Body of pancreas (tissue), 4 donors: ENCODE data around the gene CFAP20. TPM values are rescaled to one million over a fixed set of nuclear protein-coding genes. Genes with fewer than 3 reads are reported as not detected.
"Not testable (repeated sequence)": the region's sequence is repeated elsewhere in the genome, so short reads cannot be mapped to it uniquely, and the experiment has no call there.

Experiments used
- ATAC-seq: fragments of 150-250 bp; one replicate; pipeline ENCODE4 v1.9.1; 2016
- DNase-seq, 4 donors: peaks; one replicate each; pipeline ENCODE4 v3.0.0-alpha.2; 2019
- H3K27ac ChIP-seq, 4 donors: fragments of 200-600 bp; sonication (generic); 1 replicate in 3 of 4; 2 replicates in 1 of 4; pipeline versions ENCODE4 v1.5.1 to v1.6.1; 2016 to 2019; ENCODE audit warnings: mild to moderate bottlenecking in 1 of 4, mixed read lengths in 1 of 4, moderate library complexity in 1 of 4
- H3K27me3 ChIP-seq, 2 donors: fragments of 200-600 bp; sonication (generic); one replicate each; pipeline ENCODE4 v1.6.0; 2016; ENCODE audit warnings: mild to moderate bottlenecking in 1 of 2
- H3K36me3 ChIP-seq, 2 donors: fragments of 200-600 bp; sonication (generic); replicated peaks in 1 of 2; 2 replicates each; pipeline ENCODE4 v1.5.1; 2016; ENCODE audit warnings: low read depth in 2 of 2; ENCODE audit not compliant: insufficient read depth in 1 of 2
- H3K4me1 ChIP-seq: fragments of 200-600 bp; sonication (generic); one replicate; pipeline ENCODE4 v1.6.0; 2016
- H3K4me3 ChIP-seq, 2 donors: fragments of 200-600 bp; sonication (generic); 1 replicate in 1 of 2; 2 replicates in 1 of 2; pipeline ENCODE4 v1.5.1; 2016 to 2019
- H3K9me3 ChIP-seq, 3 donors: fragments of 200-600 bp; sonication (generic); 1 replicate in 2 of 3; 2 replicates in 1 of 3; pipeline ENCODE4 v1.5.1; 2016
- CTCF ChIP-seq, 7 experiments: fragments of 450-650 bp in 4 of 7; fragments of 200-600 bp in 3 of 7; sonication (generic) in 3 of 7; IDR thresholded peaks; one replicate each; pipeline ENCODE4 v1.5.1; 2016 to 2019; ENCODE audit warnings: antibody characterized with exemption in 7 of 7
- POLR2A ChIP-seq, 3 donors: fragments of 450-650 bp; IDR thresholded peaks; one replicate each; pipeline ENCODE4 v1.6.1; 2016; ENCODE audit warnings: antibody characterized with exemption in 3 of 3, mild to moderate bottlenecking in 2 of 3
- WGBS, 2 donors: methylation state at CpG; one replicate each; pipeline ENCODE4 v1.1.5; 2017; 5-methylcytosine and 5-hydroxymethylcytosine counted together
- intact Hi-C: fragments of 100-400 bp; cut with DNase I; formaldehyde crosslinking; loops from one replicate; pipeline ENCODE4 v1.15.1; 2023
- small RNA-seq: library from RNA; depleted of rRNA; stranded (forward); fragments of <200 nt; gene quantifications from one replicate; pipeline ENCODE3, GENCODE V24; 2016
- total RNA-seq, 2 donors: library from RNA; depleted of rRNA; stranded (reverse); fragments of >200 nt; gene quantifications; one replicate each; pipeline ENCODE4 v1.1.0, GENCODE V29; 2016

Gene CFAP20
- total RNA-seq, 2 donors from 2014 or later = 11.9 to 33.2 TPM

GRCh38 chr16:58076514-58076913 lies 52.7 kb downstream of the CFAP20 start:
- DNase-seq (no peak), ATAC-seq (no peak)
- no peak for TF ChIP-seq CTCF (IDR thresholded peaks at IDR 0.05)
- no peaks in the 10 kb centered on the region for H3K4me1 ChIP-seq
- no peaks in the 10 kb centered on the region for H3K27me3 ChIP-seq
- H3K27ac ChIP-seq = no peak overlapping the region
- H3K4me3 ChIP-seq = no peak overlapping the region
- intact Hi-C loops = no loop called here
- H3K36me3 ChIP-seq = no peaks in the 10 kb centered on the region
- 81 to 100% methylated on average over 1 of the region's 1 CpG for WGBS, 2 donors
- H3K9me3 ChIP-seq = no peaks in the 10 kb centered on the region

- no peaks in the 10 kb centered on the region for H3K27me3 ChIP-seq
- H3K9me3 ChIP-seq = no peaks in the 10 kb centered on the region
- no peaks in the 10 kb centered on the region for H3K36me3 ChIP-seq
- no peak overlapping the region for H3K27ac ChIP-seq
- DNase-seq (no peak), ATAC-seq (no peak)
- WGBS, 2 donors = 67 to 72% methylated on average over 4 of the region's 4 CpGs
- H3K4me3 ChIP-seq = no peak overlapping the region
- TF ChIP-seq POLR2A (IDR thresholded peaks at IDR 0.05) (no peak), CTCF (IDR thresholded peaks at IDR 0.05) (no peak)
- intact Hi-C loops = no loop called here
- no peaks in the 10 kb centered on the region for H3K4me1 ChIP-seq
Observed at GRCh38 chr16:58074657-58075056, 54.5 kb downstream of the CFAP20 start.

GRCh38 chr16:58073086-58073485 lies 56.1 kb downstream of the CFAP20 start:
- DNase-seq, H3K4me3 ChIP-seq, intact Hi-C loops, H3K4me1 ChIP-seq, ATAC-seq, H3K27ac ChIP-seq, H3K9me3 ChIP-seq, H3K27me3 ChIP-seq, H3K36me3 ChIP-seq: not testable (repeated sequence)
- 79 to 94% methylated on average over 2 of the region's 2 CpGs for WGBS, 2 donors

GRCh38 chr16:58072134-58072533 lies 57.0 kb downstream of the CFAP20 start:
- DNase-seq, H3K36me3 ChIP-seq, H3K4me3 ChIP-seq, H3K4me1 ChIP-seq, H3K9me3 ChIP-seq, H3K27ac ChIP-seq, ATAC-seq, intact Hi-C loops, H3K27me3 ChIP-seq: not testable (repeated sequence)
- WGBS, 2 donors = 86 to 91% methylated on average over 5 of the region's 5 CpGs

GRCh38 chr16:58070585-58070984 lies 58.6 kb downstream of the CFAP20 start:
- Histone ChIP-seq H3K4me1 (no peaks in the 10 kb centered on the region), H3K36me3 (no peaks in the 10 kb centered on the region), H3K27ac (no peak overlapping the region), H3K27me3 (no peaks in the 10 kb centered on the region), H3K4me3 (no peak overlapping the region), H3K9me3 (no peaks in the 10 kb centered on the region)
- ATAC-seq = no peak
- WGBS, 2 donors = 98 to 100% methylated on average over 2 to 4 of the region's 4 CpGs
- DNase-seq = no peak
- intact Hi-C loops = no loop called here
- no peak for TF ChIP-seq CTCF (IDR thresholded peaks at IDR 0.05)
- TF ChIP-seq POLR2A (IDR thresholded peaks at IDR 0.05) = no peak

Small RNA genes lying within 50 kb of the gene (small RNA-seq; reads per million reads assigned to genes)
- not detected for gene RF00019

Other genes with a start within 250 kb of the CFAP20 start
- gene CNGB1, start 158.3 kb downstream of the CFAP20 start, total RNA-seq = not detected
- 1 to 10 TPM; 3.3 to 4.7 TPM for gene ZNF319, start 128.7 kb downstream of the CFAP20 start, total RNA-seq
- 10 to 100 TPM; 22.4 to 46.7 TPM for gene USB1, start 128.0 kb downstream of the CFAP20 start, total RNA-seq
- gene MMP15, start 103.6 kb downstream of the CFAP20 start, total RNA-seq = 10 to 100 TPM; 22.3 to 35.3 TPM
- gene CSNK2A2, start 68.7 kb upstream of the CFAP20 start, total RNA-seq = 10 to 100 TPM; 27.7 to 30.1 TPM
- not detected for gene PRSS54, start 165.6 kb upstream of the CFAP20 start, total RNA-seq